GM19463 (cell line): ENCODE data around the gene SMURF1.

Experiments
- ATAC-seq: cut with Tn5 transposase; IDR thresholded peaks from one replicate; pipeline ENCODE4 v1.9.1; 2021; ENCODE audit warnings: mild to moderate bottlenecking, moderate library complexity; ENCODE audit not compliant: unreplicated experiment

The SMURF1 gene

DNA sequence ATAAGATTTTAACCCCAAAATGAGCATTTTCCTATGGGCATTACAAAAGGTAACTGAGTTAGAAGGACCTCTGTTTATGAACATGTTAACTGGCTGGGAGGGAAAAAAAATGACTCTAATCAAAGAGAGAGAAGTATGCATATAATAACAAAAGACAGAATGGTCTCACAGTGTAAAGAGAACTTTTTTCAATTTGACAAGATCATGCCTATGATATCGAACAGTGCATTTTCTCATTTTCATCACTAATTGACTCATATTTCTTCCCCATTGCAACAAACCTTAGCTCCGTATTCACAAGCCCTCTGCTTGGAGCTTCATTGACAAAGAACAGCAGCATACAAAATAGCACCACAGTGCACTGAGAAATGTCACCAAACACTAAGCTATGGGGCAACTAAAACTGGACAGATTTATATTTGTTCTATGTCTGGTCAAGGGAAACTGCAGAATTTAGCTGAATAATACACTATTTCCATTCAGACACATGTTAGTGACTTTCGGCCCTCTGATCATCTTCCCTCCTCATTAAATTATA, 45.6 kb downstream of the SMURF1 start:
- no peak for ATAC-seq

DNA sequence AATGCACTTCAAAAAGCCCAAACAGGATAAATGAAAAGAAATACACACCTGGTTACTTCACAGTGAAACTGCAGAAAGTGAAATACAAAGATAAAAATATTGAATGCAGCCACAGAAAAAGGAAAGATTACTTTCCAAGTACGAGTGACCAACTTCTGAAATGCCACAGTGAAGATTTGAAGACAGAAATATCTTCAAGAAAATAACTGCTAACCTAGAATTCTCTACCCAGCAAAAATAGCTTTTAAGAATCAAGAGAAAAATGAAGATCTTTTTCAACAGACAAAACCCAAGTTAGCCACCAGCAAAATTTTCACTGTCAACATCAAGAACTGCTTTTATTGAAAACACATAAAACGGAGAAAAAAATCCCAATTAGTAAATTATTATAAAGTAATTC, 46.2 kb downstream of the SMURF1 start:
- ATAC-seq, result no peak

DNA sequence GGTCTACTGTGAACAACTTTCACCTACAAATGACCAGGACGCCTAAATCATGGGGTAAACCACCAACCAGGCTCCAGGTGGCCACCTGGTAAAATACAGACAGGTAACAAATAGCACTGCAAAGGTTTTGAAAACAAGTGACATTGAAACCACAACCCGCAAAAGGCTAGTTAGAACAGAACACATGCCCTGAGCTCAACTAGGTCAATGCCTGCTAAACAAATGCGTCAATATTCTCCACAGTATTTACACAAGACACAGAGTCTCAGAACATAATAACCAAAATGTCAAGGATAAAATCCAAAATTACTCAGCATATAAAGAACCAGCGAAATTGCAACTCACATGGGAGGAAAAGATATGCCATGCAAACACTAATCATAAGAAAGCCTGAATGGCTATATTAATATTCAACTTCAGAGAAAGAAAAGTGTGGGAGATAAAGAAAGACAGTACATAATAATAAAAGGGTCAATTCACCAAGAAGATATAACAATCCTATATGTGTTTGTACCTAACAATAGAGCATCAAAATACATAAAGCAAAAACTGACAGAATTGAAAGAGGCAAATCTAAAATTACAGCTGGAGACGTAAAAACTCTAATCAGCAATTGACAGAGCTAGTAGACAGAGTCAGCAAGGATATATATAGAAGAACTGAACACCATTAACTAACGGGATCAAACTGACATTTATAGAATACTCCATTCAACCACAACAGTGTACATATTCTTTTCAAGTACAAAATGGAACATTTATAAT, 47.6 kb downstream of the SMURF1 start:
- ATAC-seq, result no peak

DNA sequence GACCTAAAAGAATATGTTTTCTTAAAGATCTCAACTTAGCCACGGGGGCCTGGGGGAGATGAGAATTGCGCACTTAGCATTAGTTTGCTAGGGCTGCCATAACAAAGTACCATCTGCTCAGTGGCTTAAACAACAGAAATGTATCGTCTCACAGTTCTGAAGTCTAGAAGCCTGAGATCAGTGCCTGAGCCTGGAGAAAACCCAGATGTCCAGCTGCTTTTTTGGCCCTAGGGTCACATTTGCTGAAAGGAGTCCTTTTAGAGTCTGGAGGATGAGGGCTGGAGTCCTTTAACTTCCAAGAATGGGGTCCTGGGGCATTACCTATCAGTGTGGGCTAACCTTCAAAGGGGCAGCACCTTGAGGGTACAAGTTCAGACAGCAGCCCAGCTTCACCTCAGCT, 48.2 kb downstream of the SMURF1 start:
- ATAC-seq, result no peak

DNA sequence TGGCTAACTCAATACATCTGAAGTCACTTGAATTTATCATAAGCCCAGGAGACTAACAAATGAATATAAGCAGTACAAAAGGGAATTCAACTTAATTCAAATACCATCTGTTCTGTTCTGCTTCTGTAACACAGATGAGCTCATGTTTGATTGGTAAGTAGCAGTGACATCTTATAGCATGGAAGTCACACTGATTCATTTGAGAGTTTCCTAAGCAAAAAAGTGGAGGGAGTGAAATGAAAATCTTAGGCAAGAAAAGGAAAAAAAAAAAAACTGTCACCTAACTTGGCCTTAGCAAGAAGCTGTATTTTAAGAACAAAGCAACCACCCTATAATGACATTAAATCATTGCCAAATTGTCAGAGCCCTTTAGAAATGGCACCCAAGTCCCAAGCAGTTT, 49.5 kb downstream of the SMURF1 start:
- ATAC-seq, result no peak

DNA sequence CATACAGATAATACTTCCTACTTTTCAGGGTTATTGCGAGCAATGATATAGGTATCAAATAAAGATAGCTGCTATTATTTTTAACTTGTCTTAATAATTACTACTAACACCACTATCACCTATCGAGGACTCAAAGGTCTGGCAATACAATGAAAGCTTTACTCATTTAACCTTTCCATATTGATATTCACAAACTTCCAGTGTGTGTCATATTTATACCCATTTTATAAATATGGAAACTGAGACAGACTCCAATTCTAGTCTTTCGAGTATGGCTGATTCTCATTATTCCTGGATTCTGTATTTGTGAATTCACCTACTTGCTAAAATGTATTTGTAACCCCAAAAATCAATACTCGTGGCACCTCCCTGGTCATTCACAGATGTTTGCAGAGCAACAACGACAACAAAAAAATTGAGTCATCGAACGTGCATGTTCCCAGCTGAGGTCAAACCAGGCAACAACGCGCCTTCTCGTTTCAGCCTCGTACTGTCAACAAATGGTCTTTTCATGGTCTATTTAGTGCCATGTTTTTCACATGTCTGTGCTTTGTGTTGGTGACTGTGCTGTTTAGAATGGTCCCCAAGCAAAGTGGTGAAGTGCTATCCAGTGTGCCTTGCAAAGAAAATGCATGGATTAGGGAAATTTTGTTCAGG, 51.7 kb downstream of the SMURF1 start:
- no peak for ATAC-seq

DNA sequence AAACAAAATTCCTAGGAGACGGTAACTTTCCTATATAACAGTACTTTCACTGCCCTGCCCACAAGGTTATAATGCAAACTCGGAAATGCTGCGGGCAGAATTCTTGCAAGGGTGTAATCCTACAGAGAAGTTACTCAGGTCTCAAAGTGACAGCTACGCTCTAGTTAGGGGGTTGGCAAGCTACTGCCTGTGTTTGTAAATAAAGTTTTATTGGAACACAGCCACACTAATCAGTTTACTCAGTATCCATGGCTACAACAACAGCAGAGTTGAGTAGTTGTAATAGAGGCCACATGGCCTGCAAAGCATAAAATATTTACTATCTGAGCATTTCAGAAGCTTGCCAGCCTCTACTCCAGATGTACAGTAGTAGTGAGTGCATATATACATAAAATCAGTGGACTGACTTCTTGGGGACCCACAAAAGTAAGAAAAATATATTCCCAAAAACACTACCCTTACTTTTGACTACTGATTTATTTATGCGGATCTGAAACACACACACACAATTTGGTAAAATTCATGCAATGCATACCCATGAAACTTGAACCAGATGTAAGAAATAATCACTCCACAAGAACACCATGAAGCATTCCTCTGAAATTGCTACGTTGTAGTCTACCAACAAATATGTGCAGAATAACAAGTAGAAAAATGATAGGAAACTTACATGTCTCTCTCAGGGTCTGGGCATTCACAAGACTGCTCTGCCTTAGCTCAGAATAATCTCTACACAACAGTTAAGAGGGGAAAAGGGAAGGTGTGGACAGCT, 53.0 kb downstream of the SMURF1 start:
- ATAC-seq, result no peak

DNA sequence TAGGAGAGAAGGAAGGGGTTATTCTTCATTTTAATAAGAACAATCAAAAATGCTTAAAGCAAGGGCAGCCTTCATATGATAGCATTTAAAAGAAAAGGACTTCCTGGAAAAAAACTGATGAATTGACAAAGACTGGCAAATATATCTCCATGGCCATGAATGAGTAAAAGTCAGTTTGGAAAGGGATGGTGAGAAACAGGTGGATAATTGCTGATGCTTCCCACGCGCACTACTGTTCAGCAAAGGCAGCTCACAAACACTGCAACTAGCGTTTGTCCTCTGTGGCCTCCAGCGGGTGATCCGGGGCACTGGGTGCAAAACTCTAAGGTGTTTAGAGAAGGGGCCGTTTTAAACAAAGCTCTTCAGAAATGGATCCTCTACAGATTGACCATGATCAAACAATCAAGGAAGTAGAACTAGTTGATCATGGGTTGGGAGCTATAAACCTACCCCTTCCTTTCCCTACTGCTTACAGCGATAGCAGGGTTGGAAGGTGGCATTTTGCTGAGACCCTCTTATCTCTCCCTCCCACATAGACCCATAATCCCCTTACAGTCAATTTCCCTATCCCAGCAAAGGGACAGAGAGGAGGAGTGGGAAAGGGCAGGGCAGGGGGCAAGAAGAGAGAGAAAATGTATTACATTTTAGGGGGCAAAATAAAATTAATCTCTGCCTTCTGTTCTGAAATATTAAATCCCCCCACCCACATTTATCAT, 53.8 kb downstream of the SMURF1 start:
- no peak for ATAC-seq

DNA sequence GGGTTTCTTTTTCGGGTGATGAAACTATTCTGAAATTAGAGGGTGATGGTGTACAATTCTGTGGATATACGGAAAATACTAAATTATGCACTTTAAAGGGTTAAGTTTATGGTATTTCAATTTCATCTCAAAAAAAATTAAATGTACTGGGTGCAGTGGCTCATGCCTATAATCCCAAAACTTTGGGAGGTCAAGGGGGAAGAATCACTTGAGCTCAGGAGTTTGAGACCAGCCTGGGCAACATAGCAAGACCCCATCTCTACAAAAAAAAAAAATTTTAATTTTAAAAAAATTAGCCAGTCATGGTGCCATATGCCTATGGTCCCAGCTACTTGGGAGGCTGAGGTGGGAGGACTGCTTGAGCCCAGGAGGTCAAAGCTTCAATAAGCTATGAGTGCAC, 57.0 kb downstream of the SMURF1 start:
- no peak for ATAC-seq

DNA sequence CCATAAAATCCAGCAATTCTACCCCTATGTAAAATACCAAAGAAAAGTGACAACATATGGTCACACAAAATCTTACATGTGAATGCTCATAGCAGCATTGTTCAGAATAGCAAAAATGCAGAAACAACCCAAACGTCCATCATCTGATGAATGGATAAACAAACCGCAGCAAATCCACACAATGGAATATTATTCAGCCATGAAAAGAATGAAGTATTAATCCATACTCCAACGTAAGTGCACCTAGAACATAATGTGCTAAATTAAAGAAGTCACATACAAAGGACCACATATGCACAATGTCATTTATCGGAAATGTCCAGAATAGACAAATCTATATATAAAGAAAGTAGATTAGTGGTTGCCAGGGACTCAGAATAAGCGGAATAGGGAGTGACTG, 57.4 kb downstream of the SMURF1 start:
- ATAC-seq, result no peak

DNA sequence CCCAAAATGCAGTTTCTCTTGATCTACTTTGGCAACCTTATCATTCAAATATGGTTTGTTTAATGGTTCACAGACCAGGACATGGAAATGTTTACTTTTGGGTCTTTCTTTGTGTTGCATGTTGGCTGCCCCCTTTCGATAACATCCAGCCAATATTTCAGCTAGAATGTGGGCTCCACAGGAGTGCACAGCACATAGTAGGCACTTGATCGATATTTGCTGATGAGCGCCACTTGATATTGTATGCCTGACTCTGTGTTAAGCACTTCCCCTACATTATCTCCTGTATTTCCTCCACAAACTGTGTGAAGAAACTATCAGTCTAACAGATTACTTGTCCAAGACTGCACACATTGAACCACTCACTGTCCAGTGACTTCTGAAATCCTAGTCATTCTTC, 60.2 kb downstream of the SMURF1 start:
- ATAC-seq, result no peak

DNA sequence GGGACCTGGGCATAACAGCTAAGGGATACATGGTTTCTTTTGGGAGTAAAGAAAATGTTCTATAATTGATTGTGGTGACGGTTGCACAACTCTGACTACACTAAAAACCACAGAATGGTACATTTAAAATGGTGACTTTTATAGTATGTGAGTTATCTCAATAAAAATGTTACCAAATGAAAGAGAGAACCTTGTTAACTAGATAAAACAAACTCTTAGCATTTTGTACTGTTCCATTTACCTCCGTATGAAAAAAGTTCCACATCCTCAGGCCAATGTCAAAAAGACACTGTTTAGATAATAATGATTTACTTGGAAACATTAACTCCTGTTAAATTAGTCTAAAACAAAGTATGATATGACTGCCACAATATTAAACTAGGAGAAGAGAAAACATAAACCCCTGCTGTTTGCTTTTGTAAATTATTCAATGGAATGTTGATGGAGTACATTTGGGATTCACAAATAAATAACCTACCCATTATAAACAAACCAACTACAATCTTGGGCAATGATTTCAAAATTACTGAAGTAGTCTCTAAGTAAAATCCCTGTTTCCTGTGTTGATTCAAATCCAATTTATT, 60.7 kb downstream of the SMURF1 start:
- no peak for ATAC-seq

DNA sequence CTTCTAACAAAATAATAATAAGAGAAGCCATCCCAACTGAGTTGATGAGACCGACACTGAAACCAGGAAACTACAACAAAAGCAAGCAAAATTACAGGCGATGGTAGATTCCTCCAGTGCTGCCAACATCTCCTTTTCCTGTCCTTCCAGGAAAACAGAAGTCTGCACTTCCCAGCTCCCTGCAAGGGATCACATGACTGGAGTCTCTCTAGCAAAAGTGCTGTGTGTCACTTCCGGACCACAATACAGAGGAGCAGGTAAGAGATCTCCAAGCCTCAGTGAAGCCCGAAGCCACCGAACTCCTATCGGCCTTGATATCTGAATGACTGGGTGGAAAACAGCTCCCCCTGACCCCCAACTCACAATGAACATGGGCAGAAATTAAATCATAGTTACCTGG, 63.2 kb downstream of the SMURF1 start:
- ATAC-seq, result no peak

DNA sequence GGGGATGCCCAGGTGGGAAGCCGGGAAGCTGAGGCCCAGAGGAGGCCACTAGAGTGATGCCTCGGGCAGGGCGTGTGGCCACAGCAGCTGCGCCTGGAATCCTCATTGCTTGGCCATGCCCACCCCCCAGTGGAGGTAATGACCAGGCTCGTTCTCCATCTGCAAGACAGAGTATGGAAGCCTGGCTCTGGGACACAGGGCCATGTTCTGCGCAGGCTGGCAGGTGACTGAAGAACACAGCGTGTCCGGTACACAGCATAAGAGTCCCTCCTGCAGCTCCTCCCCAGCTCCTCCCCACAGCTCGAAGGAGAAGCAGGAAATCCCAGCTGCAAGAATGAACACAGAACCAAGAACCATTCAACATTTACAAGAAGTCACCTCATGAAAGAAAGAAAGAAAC, 64.8 kb downstream of the SMURF1 start:
- ATAC-seq, result no peak

DNA sequence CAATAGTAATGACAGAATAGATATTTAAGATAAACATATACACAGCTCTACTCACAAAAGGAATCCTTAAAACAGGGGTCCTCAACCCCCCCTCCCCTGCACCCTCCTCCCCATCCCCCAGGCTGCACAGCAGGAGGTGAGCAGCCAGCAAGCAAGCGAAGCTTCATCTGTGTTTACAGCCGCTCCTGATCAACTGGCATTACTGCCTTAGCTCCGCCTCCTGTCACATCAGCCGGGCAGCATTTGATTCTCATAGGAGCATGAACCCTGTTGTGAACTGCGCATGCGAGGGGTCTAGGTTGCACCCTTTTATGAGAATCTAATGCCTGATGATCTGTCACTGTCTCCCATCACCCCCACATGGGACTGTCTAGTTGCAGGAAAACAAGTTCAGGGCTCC, 65.5 kb downstream of the SMURF1 start:
- ATAC-seq, result no peak

DNA sequence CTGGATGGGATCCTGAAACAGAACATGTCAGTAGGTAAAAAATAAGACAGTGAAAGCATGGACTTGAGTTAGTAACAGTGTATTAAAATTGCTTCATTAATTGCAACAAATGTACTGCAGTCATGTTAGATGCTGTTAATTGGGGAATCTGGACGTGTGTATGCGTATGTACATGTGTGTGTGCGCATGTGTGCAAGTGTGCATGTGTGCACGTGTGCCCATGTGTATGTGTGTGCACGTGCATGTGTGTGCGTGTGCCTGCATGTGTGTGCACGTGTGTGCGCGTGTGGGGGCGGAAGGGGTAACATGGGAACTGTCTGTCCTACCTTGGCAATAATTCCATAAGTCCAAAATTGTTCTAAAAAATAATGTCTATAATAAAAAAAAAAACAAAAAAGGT, 67.3 kb downstream of the SMURF1 start:
- ATAC-seq, result no peak

DNA sequence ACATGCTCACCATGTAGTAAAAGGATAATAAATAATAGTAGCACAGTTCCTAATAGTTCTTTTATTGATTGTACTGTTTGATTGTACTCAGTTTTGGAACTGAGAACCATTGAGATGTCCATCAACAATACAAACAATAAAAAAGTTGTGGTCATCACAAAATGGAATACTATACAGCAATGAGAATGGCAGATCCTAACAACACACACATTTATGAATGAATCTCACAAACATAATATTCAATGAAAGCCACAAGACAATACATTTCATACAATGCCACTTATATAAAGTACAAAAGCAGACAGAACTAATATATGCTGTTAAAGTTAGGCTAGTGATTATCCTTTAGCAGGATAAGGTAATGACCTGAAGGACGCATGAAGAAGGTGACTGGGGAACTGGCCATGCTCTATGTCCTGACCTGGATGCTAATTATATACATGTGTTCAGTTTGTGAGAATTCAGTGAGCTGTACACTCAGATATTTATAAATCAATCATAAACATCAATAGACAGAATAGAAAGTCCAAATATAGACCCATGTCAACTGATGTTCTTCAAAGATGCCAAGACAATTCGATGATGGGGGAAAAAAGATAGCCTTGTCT, 70.0 kb downstream of the SMURF1 start:
- ATAC-seq, result no peak

DNA sequence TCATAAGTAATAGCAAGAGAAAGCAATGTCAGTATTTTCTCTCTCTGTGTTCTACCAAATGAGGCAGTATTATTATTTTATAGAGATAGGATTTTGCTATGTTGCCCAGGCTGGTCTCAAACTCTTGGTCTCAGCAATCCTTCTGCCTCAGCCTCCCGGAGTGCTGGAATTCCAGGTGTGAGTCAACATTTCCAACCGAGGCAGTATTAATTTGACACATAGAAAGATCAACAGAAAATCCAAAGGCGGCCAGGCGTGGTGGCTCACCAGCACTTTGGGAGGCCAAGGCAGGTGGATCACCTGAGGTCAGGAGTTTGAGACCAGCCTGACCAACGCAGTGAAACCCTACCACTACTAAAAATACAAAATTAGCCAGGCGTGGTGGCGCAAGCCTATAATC, 71.8 kb downstream of the SMURF1 start:
- no peak for ATAC-seq

DNA sequence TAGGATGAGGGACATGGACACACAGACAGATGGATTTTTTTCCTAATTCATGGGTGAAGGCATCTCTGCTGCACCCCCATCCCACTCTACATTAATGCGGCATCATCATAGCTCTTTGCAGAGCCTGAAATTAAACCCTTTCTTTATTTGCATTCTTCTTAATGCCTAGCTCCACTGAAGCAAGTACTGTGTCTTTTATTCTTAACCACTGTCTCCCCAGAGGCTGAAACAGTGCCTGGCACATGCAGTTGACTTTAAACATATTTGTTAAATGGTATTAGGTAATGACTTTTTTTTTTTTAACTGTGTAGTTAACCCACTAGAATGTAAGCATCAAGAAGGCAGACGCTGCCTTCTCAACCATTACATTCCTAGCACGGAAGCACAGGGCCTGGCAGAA, 73.5 kb downstream of the SMURF1 start:
- ATAC-seq, result no peak

DNA sequence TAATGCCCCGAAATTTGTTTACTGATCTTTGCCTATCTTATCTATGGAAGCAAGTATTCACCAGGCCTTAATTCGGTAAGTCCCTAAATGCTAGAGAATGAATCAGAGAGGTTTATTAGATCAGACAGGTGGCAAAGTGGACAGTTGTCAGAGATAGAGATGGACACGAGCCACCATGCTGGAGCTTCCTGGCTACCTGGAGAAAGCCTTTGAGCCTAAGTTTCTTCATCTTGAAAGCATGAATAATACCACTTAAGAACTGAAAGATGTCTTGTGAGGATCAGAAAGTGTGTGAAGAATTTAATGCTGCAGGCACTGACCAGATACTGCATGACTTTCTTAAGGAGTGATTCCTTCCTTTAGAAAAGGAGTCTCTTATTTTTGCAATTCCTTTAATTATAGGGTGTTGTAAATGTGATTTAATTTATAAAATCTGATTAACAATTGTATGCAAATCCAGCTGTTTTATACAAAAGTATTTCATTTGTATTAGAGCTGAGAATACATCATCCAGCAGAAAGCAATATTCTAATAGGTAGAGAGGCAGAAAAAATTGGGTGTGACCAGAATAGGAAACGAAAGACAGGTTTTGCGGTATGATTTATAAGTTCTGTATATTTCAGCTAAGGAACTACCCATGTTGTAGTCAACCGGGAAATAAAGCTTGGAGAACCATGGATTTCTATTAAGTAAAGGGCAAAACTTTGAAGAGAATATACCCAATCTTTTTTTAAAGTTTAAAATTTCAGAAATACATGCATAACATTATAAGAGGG, 82.7 kb downstream of the SMURF1 start:
- ATAC-seq, result no peak
